Measurements from ENCODE around the gene CHST11. TPM values are rescaled to one million over a fixed set of nuclear protein-coding genes. Genes with fewer than 3 reads are reported as not detected.

CHST11 gene
- total and polyA plus RNA-seq, 10 of the 15 experiments (the other 5 are each of a cell fraction or from before 2014, with no cell fraction given) = 1.9 to 38.1 (median 17.2) TPM

- TF ChIP-seq IRF5 (IDR thresholded peaks at IDR 0.05; ENCODE audit: borderline replicate concordance) (no peak), PKNOX1 (IDR thresholded peaks at IDR 0.05) (no peak), BRCA1 (IDR thresholded peaks at IDR 0.05; ENCODE audit: low read depth, low read length) (no peak), ZNF274 (IDR thresholded peaks at IDR 0.05; ENCODE audit: insufficient read depth, insufficient read length) (no peak), IKZF1 (conservative IDR thresholded peaks at IDR 0.05) (no peak), ZZZ3 (IDR thresholded peaks at IDR 0.05; ENCODE audit: control insufficient read depth, insufficient read length, low read depth) (no peak)
These were observed 182.1 kb downstream of the CHST11 start (continued) for GRCh38 chr12:104638851-104639240.

- H3K9ac ChIP-seq (ENCODE audit: control insufficient read depth, insufficient read depth, low read length) = no peak overlapping the region
- H4K20me1 ChIP-seq (ENCODE audit: control insufficient read depth, insufficient read depth) = no peaks in the 10 kb centered on the region
- FAIRE-seq = no peak
- intact Hi-C loops (cut with micrococcal nuclease; ENCODE audit: unreplicated experiment) = loop anchor here (5.0 kb wide), 2 partner anchors 59 to 259 kb away; no protein-coding TSS in a partner anchor
- whole genome bisulfite sequencing (ENCODE audit: insufficient coverage, insufficient replicate concordance, low lambda C conversion rate, missing lambda C conversion rate) = 100% methylated on average over 1 of the region's 1 CpG
- peaks cover 2 to 9% of the 10 kb centered on the region in 2 experiments; a peak in 3 of 4 replicates for H3K36me3 ChIP-seq (ENCODE audit: control insufficient read depth in 2 of 2, insufficient read depth in 2 of 2, low read length in 1 of 2)
- peak overlapping the region; percentile 78 for H3K27ac ChIP-seq (ENCODE audit: control insufficient read depth, insufficient read depth)
- no peak for DNase-seq (ENCODE audit: low read depth, low spot score)
- RAD21 ChIA-PET (ENCODE audit: unreplicated experiment) = interaction anchor here (0.9 to 3.9 kb wide), 5 partner anchors 36 to 259 kb away, joined by 3 to 15 read pairs (median 4); partner anchors contain the start of gene CHST11
- no peak overlapping the region for H3K4me3 ChIP-seq
- peaks cover 24% of the 10 kb centered on the region for H3K79me2 ChIP-seq (ENCODE audit: control insufficient read depth, insufficient read depth, low read length)
- POLR2A ChIA-PET = no interaction called here
- in situ Hi-C loops (cut with MboI) = no loop called here
- peaks cover 16% of the 10 kb centered on the region for H3K9me3 ChIP-seq (replicated peaks; ENCODE audit: control insufficient read depth, insufficient read depth, low read length)
- ATAC-seq = no peak
- H2AFZ ChIP-seq (ENCODE audit: control insufficient read depth, low read depth, low read length) = no peak overlapping the region
- H3K4me2 ChIP-seq (ENCODE audit: control insufficient read depth, insufficient read depth) = no peak overlapping the region
- CTCF ChIA-PET = interaction anchor here (0.7 to 1.0 kb wide), 3 partner anchors 11 to 174 kb away, joined by 3 read pairs; no protein-coding TSS in a partner anchor
- H3K4me1 ChIP-seq (ENCODE audit: control insufficient read depth, insufficient read depth, low read length) = peaks cover 43% of the 10 kb centered on the region
- BruUV-seq (replicated peaks) = no TSS peak
- SMC1A ChIA-PET (ENCODE audit: uncharacterized antibody, unreplicated experiment) = interaction anchor here (0.8 to 1.5 kb wide), 9 partner anchors 8 to 318 kb away, joined by 3 to 8 read pairs (median 3); no protein-coding TSS in a partner anchor
- H3K27me3 ChIP-seq (replicated peaks in 1 of 2; ENCODE audit: control insufficient read depth in 2 of 2, insufficient read depth in 2 of 2, low read length in 1 of 2) = no peaks in the 10 kb centered on the region
- TF ChIP-seq ETV6 (conservative IDR thresholded peaks at IDR 0.05 in 1 of 2, IDR thresholded peaks at IDR 0.05 in 1 of 2; ENCODE audit: borderline replicate concordance in 1 of 2, low read depth in 1 of 2) (no peak), BMI1 (IDR thresholded peaks at IDR 0.05; ENCODE audit: borderline replicate concordance) (no peak), IRF5 (IDR thresholded peaks at IDR 0.05; ENCODE audit: borderline replicate concordance) (no peak), BCL3 (IDR thresholded peaks at IDR 0.05; ENCODE audit: borderline replicate concordance, insufficient read depth, low read depth, low read length, poor library complexity, severe bottlenecking) (no peak), BACH1 (IDR thresholded peaks at IDR 0.05; ENCODE audit: borderline replicate concordance) (no peak), RCOR1 (conservative IDR thresholded peaks at IDR 0.05; ENCODE audit: low read depth, low read length) (no peak), USF2 (IDR thresholded peaks at IDR 0.05; ENCODE audit: borderline replicate concordance, low read depth, low read length) (no peak), USF1 (IDR thresholded peaks at IDR 0.05; ENCODE audit: borderline replicate concordance, extremely low read length, insufficient read depth, low read depth, low read length) (no peak), SPI1 (IDR thresholded peaks at IDR 0.05; ENCODE audit: borderline replicate concordance, insufficient read depth, low read depth, low read length) (0 out of 2 replicates have a peak, but pooled peaks have one; percentile 1)
These were observed 184.2 kb downstream of the CHST11 start for GRCh38 chr12:104640956-104641355.
